ENCODE data around the gene NFKBIE. TPM values are rescaled to one million over a fixed set of nuclear protein-coding genes. Genes with fewer than 3 reads are reported as not detected.

The NFKBIE gene
- total RNA-seq, 1 experiment from 2014 or later, result 7.4 TPM

DNA sequence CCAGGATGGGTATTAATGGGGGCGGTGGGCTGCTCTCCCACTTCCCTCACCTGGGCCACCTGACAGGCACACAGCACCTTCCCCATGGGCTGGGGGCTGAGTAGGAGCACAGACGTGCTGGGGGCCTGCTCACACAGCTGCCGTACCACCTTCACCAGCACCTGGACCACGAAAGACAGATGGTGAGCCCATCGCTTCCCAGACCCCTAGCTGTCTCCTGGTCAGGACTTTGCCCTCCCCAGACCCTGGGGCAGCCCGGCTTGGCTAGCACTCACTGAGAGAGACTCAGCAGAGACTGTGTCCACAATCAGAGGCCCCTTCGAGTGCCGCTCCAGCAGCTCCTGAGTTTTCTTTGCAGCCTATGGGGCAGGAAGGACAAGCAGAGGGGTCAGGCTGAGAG lies 35.8 kb upstream of the NFKBIE start:
- Histone ChIP-seq H3F3A (ENCODE audit: low read length, unreplicated experiment) (no peaks in the 10 kb centered on the region), H3K79me2 (ENCODE audit: low read length) (no peaks in the 10 kb centered on the region), H3K9me2 (replicated peaks; ENCODE audit: low read length) (no peaks in the 10 kb centered on the region), H3K27ac (ENCODE audit: low read length) (no peak overlapping the region), H3K4me3 (ENCODE audit: low read length) (no peak overlapping the region), H4K20me1 (ENCODE audit: low read length) (no peaks in the 10 kb centered on the region), H2AFZ (ENCODE audit: low read length) (no peak overlapping the region), H3K9me3 (ENCODE audit: low read length) (no peaks in the 10 kb centered on the region), H3K27me3 (ENCODE audit: low read length) (peaks cover 25% of the 10 kb centered on the region), H3K9ac (ENCODE audit: low read length) (no peak overlapping the region), H3K36me3 (ENCODE audit: low read depth, low read length) (peaks cover 35% of the 10 kb centered on the region), H3K4me1 (ENCODE audit: insufficient read depth, low read length) (no peaks in the 10 kb centered on the region), H3K4me2 (ENCODE audit: low read length) (no peak overlapping the region)
- intact Hi-C loops (cut with micrococcal nuclease), result loop anchor here (5.0 kb wide), 1 partner anchor 34 kb away; the partner anchor contains the start of gene NFKBIE
- CTCF ChIA-PET, result no interaction called here
- POLR2A ChIA-PET (ENCODE audit: unreplicated experiment), result no interaction called here
- ATAC-seq (no peak), DNase-seq (no peak)
- TF ChIP-seq EZH2phosphoT487 (IDR thresholded peaks at IDR 0.05; ENCODE audit: borderline replicate concordance, low read length), result no peak
- no TSS peak for BruUV-seq (replicated peaks)

DNA sequence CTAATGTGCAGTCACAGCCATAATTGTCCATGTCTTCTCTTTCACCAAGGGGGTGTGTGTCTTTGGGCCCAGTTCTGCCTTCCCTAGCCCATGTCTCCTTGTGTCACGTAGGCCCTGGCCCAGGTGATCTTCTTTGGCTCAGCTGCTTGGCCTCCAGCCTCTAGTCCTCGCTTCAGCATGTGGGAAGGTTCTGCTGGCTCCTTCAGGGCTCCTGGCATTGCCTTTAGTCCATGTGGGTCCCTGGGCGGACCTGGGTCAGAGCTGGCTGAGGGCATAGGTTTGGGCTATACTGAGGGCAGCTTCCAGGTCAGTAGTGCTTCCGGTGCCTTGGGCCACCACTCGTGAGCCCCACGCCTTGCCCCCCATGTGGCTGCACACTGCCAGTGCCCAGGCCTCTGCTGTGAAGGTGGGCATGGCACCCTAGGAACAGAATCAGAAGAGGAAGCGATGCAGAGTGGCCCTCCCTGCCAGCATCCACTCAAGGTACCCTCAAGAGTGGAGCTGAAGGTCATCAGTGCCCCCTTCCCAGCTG lies 35.0 kb upstream of the NFKBIE start:
- Histone ChIP-seq H3K79me2 (ENCODE audit: low read length) (no peaks in the 10 kb centered on the region), H3K9ac (ENCODE audit: low read length) (no peak overlapping the region), H2AFZ (ENCODE audit: low read length) (no peak overlapping the region), H3K4me1 (ENCODE audit: insufficient read depth, low read length) (no peaks in the 10 kb centered on the region), H3K4me2 (ENCODE audit: low read length) (no peak overlapping the region), H3K9me3 (ENCODE audit: low read length) (no peaks in the 10 kb centered on the region), H3K9me2 (replicated peaks; ENCODE audit: low read length) (no peaks in the 10 kb centered on the region), H3K27me3 (ENCODE audit: low read length) (peaks cover 28% of the 10 kb centered on the region), H3K4me3 (ENCODE audit: low read length) (no peak overlapping the region), H3K27ac (ENCODE audit: low read length) (no peak overlapping the region), H4K20me1 (ENCODE audit: low read length) (no peaks in the 10 kb centered on the region), H3F3A (ENCODE audit: low read length, unreplicated experiment) (no peaks in the 10 kb centered on the region), H3K36me3 (ENCODE audit: low read depth, low read length) (peaks cover 30% of the 10 kb centered on the region)
- ChIA-PET POLR2A (ENCODE audit: unreplicated experiment) (interaction anchor here (0.6 kb wide), 1 partner anchor 10 kb away, joined by 3 read pairs; no protein-coding TSS in a partner anchor), CTCF (no interaction called here)
- ATAC-seq, result no peak
- no peak for DNase-seq
- TF ChIP-seq EZH2 (IDR thresholded peaks at IDR 0.05; ENCODE audit: low read length, unreplicated experiment), result no peak
- no peak for TF ChIP-seq EZH2phosphoT487 (IDR thresholded peaks at IDR 0.05; ENCODE audit: borderline replicate concordance, low read length)
- TF ChIP-seq, protein P1, sequence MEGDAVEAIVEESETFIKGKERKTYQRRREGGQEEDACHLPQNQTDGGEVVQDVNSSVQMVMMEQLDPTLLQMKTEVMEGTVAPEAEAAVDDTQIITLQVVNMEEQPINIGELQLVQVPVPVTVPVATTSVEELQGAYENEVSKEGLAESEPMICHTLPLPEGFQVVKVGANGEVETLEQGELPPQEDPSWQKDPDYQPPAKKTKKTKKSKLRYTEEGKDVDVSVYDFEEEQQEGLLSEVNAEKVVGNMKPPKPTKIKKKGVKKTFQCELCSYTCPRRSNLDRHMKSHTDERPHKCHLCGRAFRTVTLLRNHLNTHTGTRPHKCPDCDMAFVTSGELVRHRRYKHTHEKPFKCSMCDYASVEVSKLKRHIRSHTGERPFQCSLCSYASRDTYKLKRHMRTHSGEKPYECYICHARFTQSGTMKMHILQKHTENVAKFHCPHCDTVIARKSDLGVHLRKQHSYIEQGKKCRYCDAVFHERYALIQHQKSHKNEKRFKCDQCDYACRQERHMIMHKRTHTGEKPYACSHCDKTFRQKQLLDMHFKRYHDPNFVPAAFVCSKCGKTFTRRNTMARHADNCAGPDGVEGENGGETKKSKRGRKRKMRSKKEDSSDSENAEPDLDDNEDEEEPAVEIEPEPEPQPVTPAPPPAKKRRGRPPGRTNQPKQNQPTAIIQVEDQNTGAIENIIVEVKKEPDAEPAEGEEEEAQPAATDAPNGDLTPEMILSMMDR (conservative IDR thresholded peaks at IDR 0.05; ENCODE audit: low read depth, low read length), result no peak
- BruUV-seq (replicated peaks), result no TSS peak
- intact Hi-C loops (cut with micrococcal nuclease), result loop anchor here (5.0 kb wide), 1 partner anchor 33 kb away; the partner anchor contains the start of gene NFKBIE

DNA sequence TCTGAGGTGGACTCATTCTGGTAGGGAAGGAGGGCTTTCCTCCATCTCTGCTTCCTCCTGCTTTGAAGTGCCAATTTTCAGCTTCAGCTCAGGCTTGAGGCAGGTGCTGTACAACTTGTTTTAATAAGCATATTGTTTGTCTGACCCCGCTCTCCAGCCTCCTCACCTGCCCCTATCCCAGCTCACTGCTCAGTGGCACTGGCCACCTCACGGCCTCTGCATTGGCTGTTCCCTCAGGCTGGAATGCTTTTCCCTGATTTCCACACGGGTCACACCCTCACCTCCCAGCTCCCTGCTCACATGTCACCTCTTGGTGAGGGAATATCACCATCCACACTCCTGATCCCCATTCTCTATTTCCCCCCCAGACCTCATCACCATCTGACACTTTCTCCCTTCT lies 33.5 kb upstream of the NFKBIE start:
- ChIA-PET CTCF (no interaction called here), POLR2A (ENCODE audit: unreplicated experiment) (interaction anchor here (0.6 kb wide), 1 partner anchor 45 kb away, joined by 3 read pairs; no protein-coding TSS in a partner anchor)
- no peak for DNase-seq
- no peak overlapping the region for H3K4me3 ChIP-seq (ENCODE audit: low read length)
- H3K4me1 ChIP-seq (ENCODE audit: insufficient read depth, low read length), result no peaks in the 10 kb centered on the region
- H3K27ac ChIP-seq (ENCODE audit: low read length), result no peak overlapping the region
- intact Hi-C loops (cut with micrococcal nuclease), result no loop called here
- no peak overlapping the region for H3K9ac ChIP-seq (ENCODE audit: low read length)
- ATAC-seq, result no peak
- TF ChIP-seq EZH2phosphoT487 (IDR thresholded peaks at IDR 0.05; ENCODE audit: borderline replicate concordance, low read length) (no peak), EZH2 (IDR thresholded peaks at IDR 0.05; ENCODE audit: low read length, unreplicated experiment) (no peak)
- TF ChIP-seq, protein P1 (conservative IDR thresholded peaks at IDR 0.05; ENCODE audit: low read depth, low read length), result no peak
- H2AFZ ChIP-seq (ENCODE audit: low read length), result no peak overlapping the region
- no peaks in the 10 kb centered on the region for H3K79me2 ChIP-seq (ENCODE audit: low read length)
- no peaks in the 10 kb centered on the region for H3K9me3 ChIP-seq (ENCODE audit: low read length)
- H3K27me3 ChIP-seq (ENCODE audit: low read length), result peaks cover 28% of the 10 kb centered on the region
- no peaks in the 10 kb centered on the region for H3K9me2 ChIP-seq (replicated peaks; ENCODE audit: low read length)
- H3K36me3 ChIP-seq (ENCODE audit: low read depth, low read length), result peaks cover 17% of the 10 kb centered on the region; the same call in 1 of the 2 replicates
- no peak overlapping the region for H3K4me2 ChIP-seq (ENCODE audit: low read length)
- H4K20me1 ChIP-seq (ENCODE audit: low read length), result no peaks in the 10 kb centered on the region
- H3F3A ChIP-seq (ENCODE audit: low read length, unreplicated experiment), result no peaks in the 10 kb centered on the region
- TSS peak; percentile 20 for BruUV-seq (replicated peaks)
